D721Med (cell line): Measurements from ENCODE around the gene ALG1.
"Not testable (repeated sequence)": the region's sequence is repeated elsewhere in the genome, so short reads cannot be mapped to it uniquely, and the experiment has no call there.

Experiments
- DNase-seq: peaks from one replicate; pipeline ENCODE4 v3.0.0; 2011; ENCODE audit warnings: low spot score; ENCODE audit not compliant: insufficient read length
- FAIRE-seq: peaks from 2 replicates; lab custom pipeline; 2011; peaks lifted over from hg19 to GRCh38; lab: Jason Lieb, UNC
- CTCF ChIP-seq: IDR thresholded peaks from 2 replicates; pipeline ENCODE4 v1.5.1; 2012; ENCODE audit warnings: mild to moderate bottlenecking, control low read depth; ENCODE audit not compliant: insufficient read depth; ENCODE audit errors: missing control alignments

Gene ALG1

GRCh38 chr16:5108505-5109158 lies 37.0 kb downstream of the ALG1 start:
- FAIRE-seq: no peak
- no peak for DNase-seq

DNA sequence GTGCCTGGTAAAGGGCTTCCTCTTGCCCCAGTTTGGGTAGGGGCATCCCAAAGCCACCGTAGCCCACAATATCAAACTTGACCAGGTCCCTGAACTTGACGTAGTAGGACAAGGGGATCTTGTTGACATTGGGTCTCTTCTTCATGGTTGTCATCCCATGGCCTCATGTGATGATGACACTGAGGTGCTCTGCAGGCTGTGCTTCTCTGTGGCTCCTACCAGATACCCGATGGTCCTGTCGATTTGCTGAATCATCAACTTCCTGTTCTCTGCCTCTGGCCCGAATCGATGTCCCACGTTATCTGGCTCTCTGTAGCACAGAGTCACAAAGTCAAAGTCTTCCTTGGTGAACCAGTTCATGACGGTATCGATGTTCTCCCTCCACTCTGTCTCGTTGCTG lies 39.3 kb downstream of the ALG1 start:
- FAIRE-seq, DNase-seq: not testable (repeated sequence)

More at GRCh38 chr16:5108505-5109158, 37.0 kb downstream of the ALG1 start:
- TF ChIP-seq CTCF: no peak

- FAIRE-seq, DNase-seq: not testable (repeated sequence)
Measured at GRCh38 chr16:5116780-5117295, 45.2 kb downstream of the ALG1 start.

GRCh38 chr16:5117300-5118087 lies 45.9 kb downstream of the ALG1 start:
- FAIRE-seq, DNase-seq: not testable (repeated sequence)

GRCh38 chr16:5131467-5132004 lies 59.9 kb downstream of the ALG1 start:
- not testable (repeated sequence) for FAIRE-seq, DNase-seq

DNA sequence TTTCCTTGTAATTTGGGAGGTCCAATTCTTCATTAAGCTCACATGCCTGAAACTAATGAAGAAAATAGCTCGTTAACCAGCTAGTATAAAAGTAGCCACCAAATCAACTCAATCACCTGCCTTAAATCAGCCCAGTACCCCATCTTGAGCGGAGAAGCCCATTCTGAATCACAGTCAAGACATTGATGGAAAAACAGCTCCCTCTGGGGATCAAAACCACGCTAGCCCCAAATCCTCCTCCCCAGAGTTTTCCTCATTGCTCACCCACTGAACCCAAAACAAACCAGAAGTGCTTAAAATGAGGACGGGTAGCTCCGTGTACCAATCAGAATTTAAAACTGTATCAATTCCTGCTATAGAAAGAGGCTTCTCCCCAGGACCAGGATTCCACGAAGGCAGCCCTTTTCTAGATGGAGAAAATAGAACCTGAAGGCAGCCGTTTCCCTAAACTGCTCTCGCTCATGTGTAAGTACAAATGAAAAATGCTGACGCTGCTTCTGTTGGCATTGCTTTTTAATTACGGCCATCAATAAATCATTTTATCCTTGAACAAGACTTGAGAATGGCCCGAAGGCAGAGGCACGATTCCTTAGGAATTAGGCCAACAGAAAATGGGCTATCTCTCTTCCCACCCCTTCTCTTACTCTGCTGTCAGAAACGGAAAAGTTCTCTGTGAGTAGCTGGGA lies 61.4 kb downstream of the ALG1 start:
- not testable (repeated sequence) for FAIRE-seq, DNase-seq

DNA sequence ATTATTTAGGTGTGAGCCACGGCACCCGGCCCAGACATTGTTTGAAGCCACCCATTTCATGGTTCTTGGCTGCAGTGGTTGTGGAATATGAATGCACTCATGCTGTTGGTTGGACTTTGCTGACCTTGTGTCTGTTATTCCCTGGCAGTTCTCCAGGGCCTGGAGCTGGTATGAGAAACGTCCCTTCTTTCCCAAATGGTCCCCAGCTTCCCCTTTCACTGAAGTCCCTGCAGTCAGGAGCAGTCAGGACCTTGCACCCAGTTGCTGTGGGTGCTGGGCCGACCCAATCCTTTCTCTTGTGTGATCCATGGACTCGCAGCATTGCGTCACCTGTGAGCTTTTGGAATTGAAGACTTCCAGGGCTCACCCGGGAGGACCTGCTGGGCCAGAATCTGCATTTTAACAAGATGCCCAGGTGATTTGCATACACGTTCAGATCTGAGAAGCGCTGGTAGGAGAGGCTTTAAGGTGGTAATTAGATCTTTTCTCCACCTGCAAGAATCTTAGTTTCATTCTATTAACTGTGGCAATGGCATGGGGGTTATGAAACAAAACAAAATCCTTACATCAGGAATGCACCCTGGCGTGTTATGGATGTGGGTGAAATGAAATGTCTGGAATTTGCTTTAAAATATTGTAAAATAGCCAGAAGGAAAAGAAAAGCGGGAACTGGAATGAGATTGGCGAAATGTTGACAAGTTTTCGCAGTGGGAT lies 63.3 kb downstream of the ALG1 start:
- not testable (repeated sequence) for FAIRE-seq, DNase-seq
